GM12878 (cell line): ENCODE results near the gene SOAT2. TPM values are rescaled to one million over a fixed set of nuclear protein-coding genes. Genes with fewer than 3 reads are reported as not detected.
A peak's percentile ranks its signal among the peaks of the same experiment; 100 is the strongest.

ENCODE experiments used
- CHD2 ChIP-seq: IDR thresholded peaks from 2 replicates; pipeline ENCODE4 v1.6.1; 2011; ENCODE audit warnings: low read depth, low read length, improper control_type of control experiment, borderline replicate concordance
- CHD4 ChIP-seq: fragments of 200-600 bp; sonication (generic); IDR thresholded peaks from 2 replicates; pipeline ENCODE4 v1.6.1; 2016; ENCODE audit warnings: mild to moderate bottlenecking
- CREB1 ChIP-seq: IDR thresholded peaks from 2 replicates; pipeline ENCODE4 v1.6.1; 2012; ENCODE audit warnings: low read depth, mild to moderate bottlenecking, inconsistent platforms
- EED ChIP-seq: sonication (generic); IDR thresholded peaks from 2 replicates; pipeline ENCODE4 v1.6.1; 2016; ENCODE audit warnings: antibody characterized with exemption, low read depth
- EGR1 ChIP-seq, 2 experiments: IDR thresholded peaks; 1 replicate in 1 of 2; 2 replicates in 1 of 2; pipeline ENCODE4 v1.6.1; 2011 to 2012; ENCODE audit warnings: low read depth in 2 of 2, low read length in 2 of 2, borderline replicate concordance in 1 of 2, mild to moderate bottlenecking in 1 of 2, moderate library complexity in 1 of 2
- ETV6 ChIP-seq, 2 experiments: fragments of 450-650 bp in 1 of 2; IDR thresholded peaks in 1 of 2; conservative IDR thresholded peaks in 1 of 2; 2 replicates each; pipeline ENCODE4 v1.6.1; 2014; ENCODE audit warnings: antibody characterized with exemption in 1 of 2, borderline replicate concordance in 1 of 2, low read depth in 1 of 2, mild to moderate bottlenecking in 1 of 2, moderate library complexity in 1 of 2
- FOS ChIP-seq: IDR thresholded peaks from 3 replicates; pipeline ENCODE4 v1.6.1; 2011; ENCODE audit warnings: borderline replicate concordance; ENCODE audit not compliant: insufficient read length; ENCODE audit errors: extremely low read depth
- GABPA ChIP-seq: IDR thresholded peaks from 2 replicates; pipeline ENCODE4 v1.6.1; 2014; ENCODE audit warnings: antibody characterized with exemption, low read depth, mild to moderate bottlenecking, inconsistent platforms
- HDAC6 ChIP-seq: fragments of 200-600 bp; sonication (generic); IDR thresholded peaks from one replicate; pipeline ENCODE4 v1.8.0; 2017; ENCODE audit warnings: antibody characterized with exemption; ENCODE audit not compliant: unreplicated experiment
- HDGF ChIP-seq: fragments of 450-650 bp; IDR thresholded peaks from 2 replicates; pipeline ENCODE4 v1.6.1; 2016; ENCODE audit warnings: antibody characterized with exemption
- IKZF1 ChIP-seq: fragments of 450-650 bp; conservative IDR thresholded peaks from 2 replicates; pipeline ENCODE4 v1.6.1; 2017; ENCODE audit warnings: antibody characterized with exemption, mild to moderate bottlenecking
- KLF5 ChIP-seq: fragments of 450-650 bp; IDR thresholded peaks from 2 replicates; pipeline ENCODE4 v1.6.1; 2014; ENCODE audit warnings: mild to moderate bottlenecking; ENCODE audit not compliant: partially characterized antibody
- MYB ChIP-seq: fragments of 150-350 bp; IDR thresholded peaks from 2 replicates; pipeline ENCODE4 v1.6.1; 2014; ENCODE audit warnings: mild to moderate bottlenecking, low read depth, low read length, borderline replicate concordance
- NFXL1 ChIP-seq: fragments of 450-650 bp; IDR thresholded peaks from 2 replicates; pipeline ENCODE4 v1.6.1; 2017; ENCODE audit warnings: antibody characterized with exemption, mild to moderate bottlenecking, borderline replicate concordance
- NFYB ChIP-seq: IDR thresholded peaks from 2 replicates; pipeline ENCODE4 v1.6.1; 2011; ENCODE audit warnings: low read depth, mild to moderate bottlenecking, low read length, improper control_type of control experiment, moderate library complexity; ENCODE audit not compliant: insufficient read depth
- POU2F2 ChIP-seq: IDR thresholded peaks from 3 replicates; pipeline ENCODE4 v1.6.1; 2011; ENCODE audit warnings: low read depth, mild to moderate bottlenecking, low read length, borderline replicate concordance
- RAD21 ChIP-seq: IDR thresholded peaks from 2 replicates; pipeline ENCODE4 v1.6.1; 2011; ENCODE audit warnings: mild to moderate bottlenecking, low read depth, low read length, moderate library complexity; ENCODE audit not compliant: insufficient read depth
- SREBF2 ChIP-seq: IDR thresholded peaks from 2 replicates; pipeline ENCODE4 v1.6.1; 2012; ENCODE audit warnings: mild to moderate bottlenecking, low read length
- STAT1 ChIP-seq: fragments of 450-650 bp; conservative IDR thresholded peaks from 2 replicates; pipeline ENCODE4 v1.6.1; 2014; ENCODE audit warnings: antibody characterized with exemption, mild to moderate bottlenecking
- YBX1 ChIP-seq: fragments of 450-650 bp; IDR thresholded peaks from 2 replicates; pipeline ENCODE4 v1.6.1; 2016; ENCODE audit warnings: antibody characterized with exemption
- ZNF622 ChIP-seq: fragments of 450-650 bp; IDR thresholded peaks from 2 replicates; pipeline ENCODE4 v1.6.1; 2017; ENCODE audit warnings: mild to moderate bottlenecking, inconsistent platforms
- ZSCAN29 ChIP-seq: fragments of 450-650 bp; IDR thresholded peaks from 2 replicates; pipeline ENCODE4 v1.6.1; 2017; ENCODE audit warnings: mild to moderate bottlenecking, moderate library complexity
- ZZZ3 ChIP-seq: IDR thresholded peaks from 2 replicates; pipeline ENCODE4 v1.6.1; 2011; ENCODE audit warnings: low read depth; ENCODE audit not compliant: control insufficient read depth, insufficient read length
- polyA plus RNA-seq, 11 experiments: library from polyadenylated mRNA; depleted of rRNA in 4 of 11; unstranded in 6 of 11; stranded (reverse) in 5 of 11; fragments of >200 nt; fragmentation: Nextera tagmentation in 4 of 11; fragmentation: Illumina TruSeq in 1 of 11; extraction: Ambion mirVana in 4 of 11; extraction: Trizol in 1 of 11; gene quantifications; 1 replicate in 1 of 11; 2 replicates in 10 of 11; pipeline versions ENCODE4 v1.2.1 to v1.2.3, GENCODE V29; 2011 to 2016; ENCODE audit warnings: inconsistent platforms in 2 of 11, missing spikeins in 2 of 11, low read depth in 1 of 11
- total RNA-seq, 4 experiments: library from RNA; depleted of rRNA in 3 of 4; stranded (reverse); fragments of >200 nt in 3 of 4; fragmentation: Illumina TruSeq in 1 of 4; extraction: Trizol in 1 of 4; gene quantifications; 2 replicates each; pipeline versions ENCODE4 v1.2.1 to v1.2.3, GENCODE V29; 2013 to 2021
- TF ChIP-seq, protein P1 (sequence below): IDR thresholded peaks from 2 replicates; pipeline ENCODE4 v1.6.1; 2012; ENCODE audit warnings: low read depth, low read length, improper control_type of control experiment
- TF ChIP-seq, protein P2 (sequence below): fragments of 450-650 bp; formaldehyde crosslinking; IDR thresholded peaks from 2 replicates; pipeline ENCODE4 v1.5.0; 2022; ENCODE audit warnings: mild to moderate bottlenecking, missing genetic modification characterization
- TF ChIP-seq, protein P3 (sequence below): IDR thresholded peaks from 2 replicates; pipeline ENCODE4 v1.6.1; 2011; ENCODE audit warnings: mild to moderate bottlenecking, low read depth, low read length, moderate library complexity; ENCODE audit not compliant: insufficient replicate concordance

Gene SOAT2
- total and polyA plus RNA-seq, 10 of the 15 experiments (the other 5 are each of a cell fraction or from before 2014, with no cell fraction given), result 0.08 to 1.7 (median 0.69) TPM

DNA sequence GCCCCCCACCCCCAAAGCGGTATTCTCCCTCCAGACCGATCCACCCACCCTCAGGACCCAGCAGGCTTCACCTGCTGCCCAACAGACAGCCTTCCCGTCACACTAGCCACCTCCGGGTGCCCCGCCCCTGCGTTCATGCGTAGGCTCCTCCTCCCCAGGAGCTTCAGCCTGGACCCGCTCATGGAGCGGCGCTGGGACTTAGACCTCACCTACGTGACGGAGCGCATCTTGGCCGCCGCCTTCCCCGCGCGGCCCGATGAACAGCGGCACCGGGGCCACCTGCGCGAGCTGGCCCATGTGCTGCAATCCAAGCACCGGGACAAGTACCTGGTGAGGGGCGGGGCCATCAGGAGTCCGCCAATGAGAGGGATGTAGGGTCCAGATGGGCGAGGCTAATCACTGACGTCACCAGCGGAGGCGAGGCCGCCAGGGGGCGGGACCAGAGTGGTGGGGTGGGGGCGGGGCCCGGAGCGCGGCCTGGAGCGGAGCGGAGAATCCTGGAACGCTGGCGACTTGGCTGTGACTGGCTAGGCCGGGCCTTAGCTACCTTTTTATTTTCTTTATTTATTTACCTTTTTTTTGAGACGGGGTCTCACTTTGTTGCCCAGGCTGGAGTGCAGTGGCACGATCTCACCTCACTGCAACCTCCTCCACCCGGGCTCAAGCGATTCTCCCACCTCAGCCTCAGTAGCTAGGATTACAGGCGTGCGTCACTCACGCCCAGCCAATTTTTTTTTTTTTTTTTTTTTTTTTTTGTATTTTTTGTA, 49.0 kb upstream of the SOAT2 start (continued):
- TF ChIP-seq EGR1 (IDR thresholded peaks at IDR 0.05; ENCODE audit: borderline replicate concordance in 1 of 2, low read depth in 2 of 2, low read length in 2 of 2), result peak in 1 of 2 experiments; percentile 19; a peak in 1 of 3 replicates
- no peak for TF ChIP-seq ZNF622
- 0 out of 2 replicates have a peak, but pooled peaks have one; percentile 72 for TF ChIP-seq HDGF
- no peak for TF ChIP-seq CHD4
- TF ChIP-seq ETV6 (conservative IDR thresholded peaks at IDR 0.05 in 1 of 2, IDR thresholded peaks at IDR 0.05 in 1 of 2; ENCODE audit: borderline replicate concordance in 1 of 2, low read depth in 1 of 2), result no peak
- no peak for TF ChIP-seq MYB
- no peak for TF ChIP-seq RAD21
- 0 out of 2 replicates have a peak, but pooled peaks have one; percentile 26 for TF ChIP-seq CHD2
- no peak for TF ChIP-seq GABPA
- TF ChIP-seq ZSCAN29, result no peak
- TF ChIP-seq, protein P1, sequence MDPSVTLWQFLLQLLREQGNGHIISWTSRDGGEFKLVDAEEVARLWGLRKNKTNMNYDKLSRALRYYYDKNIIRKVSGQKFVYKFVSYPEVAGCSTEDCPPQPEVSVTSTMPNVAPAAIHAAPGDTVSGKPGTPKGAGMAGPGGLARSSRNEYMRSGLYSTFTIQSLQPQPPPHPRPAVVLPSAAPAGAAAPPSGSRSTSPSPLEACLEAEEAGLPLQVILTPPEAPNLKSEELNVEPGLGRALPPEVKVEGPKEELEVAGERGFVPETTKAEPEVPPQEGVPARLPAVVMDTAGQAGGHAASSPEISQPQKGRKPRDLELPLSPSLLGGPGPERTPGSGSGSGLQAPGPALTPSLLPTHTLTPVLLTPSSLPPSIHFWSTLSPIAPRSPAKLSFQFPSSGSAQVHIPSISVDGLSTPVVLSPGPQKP, result no peak
- peak; percentile 83 for TF ChIP-seq CREB1
- TF ChIP-seq, protein P2, sequence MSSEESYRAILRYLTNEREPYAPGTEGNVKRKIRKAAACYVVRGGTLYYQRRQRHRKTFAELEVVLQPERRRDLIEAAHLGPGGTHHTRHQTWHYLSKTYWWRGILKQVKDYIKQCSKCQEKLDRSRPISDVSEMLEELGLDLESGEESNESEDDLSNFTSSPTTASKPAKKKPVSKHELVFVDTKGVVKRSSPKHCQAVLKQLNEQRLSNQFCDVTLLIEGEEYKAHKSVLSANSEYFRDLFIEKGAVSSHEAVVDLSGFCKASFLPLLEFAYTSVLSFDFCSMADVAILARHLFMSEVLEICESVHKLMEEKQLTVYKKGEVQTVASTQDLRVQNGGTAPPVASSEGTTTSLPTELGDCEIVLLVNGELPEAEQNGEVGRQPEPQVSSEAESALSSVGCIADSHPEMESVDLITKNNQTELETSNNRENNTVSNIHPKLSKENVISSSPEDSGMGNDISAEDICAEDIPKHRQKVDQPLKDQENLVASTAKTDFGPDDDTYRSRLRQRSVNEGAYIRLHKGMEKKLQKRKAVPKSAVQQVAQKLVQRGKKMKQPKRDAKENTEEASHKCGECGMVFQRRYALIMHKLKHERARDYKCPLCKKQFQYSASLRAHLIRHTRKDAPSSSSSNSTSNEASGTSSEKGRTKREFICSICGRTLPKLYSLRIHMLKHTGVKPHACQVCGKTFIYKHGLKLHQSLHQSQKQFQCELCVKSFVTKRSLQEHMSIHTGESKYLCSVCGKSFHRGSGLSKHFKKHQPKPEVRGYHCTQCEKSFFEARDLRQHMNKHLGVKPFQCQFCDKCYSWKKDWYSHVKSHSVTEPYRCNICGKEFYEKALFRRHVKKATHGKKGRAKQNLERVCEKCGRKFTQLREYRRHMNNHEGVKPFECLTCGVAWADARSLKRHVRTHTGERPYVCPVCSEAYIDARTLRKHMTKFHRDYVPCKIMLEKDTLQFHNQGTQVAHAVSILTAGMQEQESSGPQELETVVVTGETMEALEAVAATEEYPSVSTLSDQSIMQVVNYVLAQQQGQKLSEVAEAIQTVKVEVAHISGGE (CRISPR knock-in tag), result no peak
- 0 out of 2 replicates have a peak, but pooled peaks have one; percentile 19 for TF ChIP-seq IKZF1
- no peak for TF ChIP-seq HDAC6
- no peak for TF ChIP-seq NFXL1
- peak; percentile 39; the same call in 1 of the 2 replicates for TF ChIP-seq NFYB
- no peak for TF ChIP-seq EED
- no peak for TF ChIP-seq YBX1
- TF ChIP-seq POU2F2, result no peak
- no peak for TF ChIP-seq FOS
- no peak for TF ChIP-seq ZZZ3
- TF ChIP-seq STAT1, result no peak
- TF ChIP-seq, protein P3, sequence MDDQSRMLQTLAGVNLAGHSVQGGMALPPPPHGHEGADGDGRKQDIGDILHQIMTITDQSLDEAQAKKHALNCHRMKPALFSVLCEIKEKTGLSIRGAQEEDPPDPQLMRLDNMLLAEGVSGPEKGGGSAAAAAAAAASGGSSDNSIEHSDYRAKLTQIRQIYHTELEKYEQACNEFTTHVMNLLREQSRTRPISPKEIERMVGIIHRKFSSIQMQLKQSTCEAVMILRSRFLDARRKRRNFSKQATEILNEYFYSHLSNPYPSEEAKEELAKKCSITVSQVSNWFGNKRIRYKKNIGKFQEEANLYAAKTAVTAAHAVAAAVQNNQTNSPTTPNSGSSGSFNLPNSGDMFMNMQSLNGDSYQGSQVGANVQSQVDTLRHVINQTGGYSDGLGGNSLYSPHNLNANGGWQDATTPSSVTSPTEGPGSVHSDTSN, result no peak
- no peak for TF ChIP-seq KLF5
- TF ChIP-seq SREBF2, result no peak
